Measurements from ENCODE around the gene AMER3.
A peak's percentile ranks its signal among the peaks of the same experiment; 100 is the strongest.

AMER3 gene

DNA sequence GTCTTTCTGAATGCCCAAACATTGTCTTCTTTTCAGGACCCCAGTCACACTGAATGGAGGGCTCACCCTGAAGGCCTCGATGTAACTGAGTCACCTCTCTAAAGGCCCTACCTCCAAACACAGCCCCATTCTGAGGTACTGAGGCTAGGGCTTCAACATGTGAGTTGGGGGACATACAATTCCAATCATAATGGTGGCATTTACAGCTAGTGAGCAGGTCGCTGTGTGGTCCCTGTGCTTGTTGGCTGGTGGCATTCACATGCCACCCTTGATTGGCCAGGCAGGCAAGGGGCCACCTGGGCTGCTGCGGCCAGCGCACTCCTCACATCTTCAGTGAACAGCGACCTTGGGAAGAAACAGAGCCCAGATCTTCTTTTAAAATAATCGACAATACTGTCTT, 30.7 kb downstream of the AMER3 start:
- no peak for DNase-seq

DNA sequence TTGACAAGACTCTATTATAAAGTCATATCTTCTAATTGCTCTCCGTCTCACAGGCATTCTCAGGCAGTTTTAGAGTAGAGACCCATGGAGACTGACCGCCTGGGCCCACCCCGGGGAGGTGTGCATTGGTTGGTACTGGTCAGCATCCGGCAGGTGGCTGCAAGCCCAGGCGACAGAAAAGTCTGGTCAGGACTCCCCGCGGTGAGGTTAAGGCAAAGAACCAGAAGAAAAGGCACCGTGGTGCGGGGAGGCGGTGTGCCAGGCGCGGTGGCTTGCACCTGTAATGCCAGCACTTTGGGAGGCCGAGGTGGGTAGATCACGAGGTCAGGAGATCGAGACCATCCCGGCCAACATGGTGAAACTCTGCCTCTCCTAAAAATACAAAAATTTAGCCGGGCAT, 32.5 kb downstream of the AMER3 start:
- DNase-seq: no peak

DNA sequence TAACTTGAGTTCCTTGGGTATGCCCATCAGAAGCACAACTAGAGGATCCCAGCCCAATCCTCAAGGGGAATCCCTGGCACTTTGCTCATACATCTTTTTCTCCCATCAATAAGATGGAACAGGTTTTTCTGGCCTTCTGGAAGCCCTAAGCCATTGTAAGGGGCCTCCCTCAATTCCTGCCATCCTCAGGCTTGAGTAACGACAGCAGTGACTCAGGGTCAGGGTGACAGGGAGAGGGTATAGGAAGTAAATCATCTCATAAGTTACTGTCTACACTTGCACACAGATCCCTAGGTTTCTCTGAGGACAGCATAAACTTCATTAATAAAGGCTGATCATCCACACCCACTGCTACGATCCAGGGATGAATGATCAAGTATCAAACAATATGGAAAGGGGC, 35.0 kb downstream of the AMER3 start:
- no peak for DNase-seq

DNA sequence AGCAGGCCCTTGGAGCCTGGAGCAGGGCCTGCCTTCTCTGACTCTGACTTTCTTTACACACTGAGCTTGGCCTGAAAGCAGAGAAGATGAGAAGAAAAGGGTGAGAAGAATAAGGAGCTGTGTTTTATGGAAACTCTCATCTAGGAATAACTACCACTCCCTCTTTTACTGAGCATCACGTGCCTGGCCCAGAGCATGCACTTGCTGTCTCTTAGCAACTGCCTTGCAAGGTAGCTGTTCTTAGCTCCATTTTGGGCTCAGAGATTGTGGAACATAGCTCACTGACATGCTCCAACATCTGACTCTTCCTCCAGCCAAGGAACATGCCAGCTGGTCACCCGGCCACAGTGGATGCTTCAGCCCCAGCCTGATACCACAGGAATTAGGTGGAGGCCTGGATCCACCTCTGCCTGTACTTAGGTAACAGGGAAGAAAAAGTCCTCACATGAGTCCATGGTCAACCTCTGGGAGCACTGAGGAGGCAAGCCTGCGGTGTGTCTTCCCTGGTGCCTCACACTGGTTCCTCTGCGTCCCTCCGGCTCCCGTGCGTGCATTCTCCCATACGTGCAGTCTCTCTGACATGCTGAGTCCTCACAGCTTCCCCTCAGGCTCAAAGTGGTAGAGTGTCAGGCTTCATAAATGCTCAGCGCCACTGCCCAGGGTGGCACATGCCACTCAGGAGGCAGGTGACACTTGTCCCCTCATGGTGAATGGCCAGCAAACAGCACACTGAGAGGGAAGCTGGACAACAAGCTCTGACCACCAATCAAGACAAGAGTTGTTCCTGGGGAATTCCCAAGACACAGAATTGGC, 35.7 kb downstream of the AMER3 start:
- no peak for DNase-seq

DNA sequence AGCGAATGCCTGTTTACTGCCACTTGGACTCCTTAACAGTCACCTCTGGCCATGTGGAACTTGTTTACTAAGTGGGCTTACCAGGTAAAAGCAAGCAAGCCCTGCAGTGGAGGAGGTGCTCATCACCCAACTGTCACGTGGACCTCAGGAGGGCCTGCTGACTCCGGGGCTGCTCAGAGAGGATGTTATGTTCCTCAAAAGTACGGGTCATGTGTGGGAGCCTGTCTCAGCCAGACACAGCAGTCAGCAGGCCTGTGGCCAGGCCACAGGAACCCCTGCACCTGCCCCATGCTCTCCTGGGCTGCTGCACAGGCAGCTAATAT, 36.2 kb downstream of the AMER3 start:
- DNase-seq: no peak

DNA sequence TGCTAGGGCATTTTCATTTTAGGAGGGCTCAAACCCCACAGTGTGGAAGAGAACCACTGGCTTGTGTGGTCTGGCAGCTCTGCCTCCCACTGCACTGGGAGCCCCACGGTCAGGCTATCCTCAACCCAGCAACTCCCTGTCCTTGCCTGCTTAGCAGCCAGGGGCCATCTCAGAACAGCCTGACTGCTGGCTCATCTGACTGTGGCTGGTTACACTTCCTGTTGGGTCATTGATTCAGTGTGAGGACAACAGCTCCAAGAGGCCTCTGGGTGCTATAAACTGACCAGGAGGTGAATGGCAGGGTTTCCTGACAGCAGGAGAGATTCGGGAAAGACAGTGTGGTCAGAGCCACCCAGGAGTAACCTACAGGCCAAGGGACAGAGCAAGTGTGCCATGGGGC, 40.1 kb downstream of the AMER3 start:
- DNase-seq: no peak

DNA sequence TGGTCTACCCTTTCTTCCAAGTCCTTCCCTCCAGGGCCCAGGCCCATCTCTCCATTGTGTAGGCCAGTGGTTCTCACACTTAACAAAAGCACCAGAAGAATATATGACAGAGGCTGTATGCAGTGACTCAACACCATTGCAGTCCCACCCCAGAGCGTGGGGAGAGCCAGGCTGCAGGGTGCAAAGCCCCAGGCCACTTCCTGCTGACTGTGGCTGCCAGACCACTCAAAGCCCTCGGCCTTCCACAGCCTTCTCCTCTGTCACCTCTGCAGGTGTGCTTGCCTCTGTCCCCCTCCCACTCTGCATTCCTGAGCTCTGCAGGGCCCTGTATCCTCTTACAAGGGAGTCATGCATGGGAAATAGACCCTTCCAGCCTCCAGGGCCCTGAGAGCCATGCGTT, 41.0 kb downstream of the AMER3 start:
- DNase-seq: peak in 1 of 2 donors; percentile 11

DNA sequence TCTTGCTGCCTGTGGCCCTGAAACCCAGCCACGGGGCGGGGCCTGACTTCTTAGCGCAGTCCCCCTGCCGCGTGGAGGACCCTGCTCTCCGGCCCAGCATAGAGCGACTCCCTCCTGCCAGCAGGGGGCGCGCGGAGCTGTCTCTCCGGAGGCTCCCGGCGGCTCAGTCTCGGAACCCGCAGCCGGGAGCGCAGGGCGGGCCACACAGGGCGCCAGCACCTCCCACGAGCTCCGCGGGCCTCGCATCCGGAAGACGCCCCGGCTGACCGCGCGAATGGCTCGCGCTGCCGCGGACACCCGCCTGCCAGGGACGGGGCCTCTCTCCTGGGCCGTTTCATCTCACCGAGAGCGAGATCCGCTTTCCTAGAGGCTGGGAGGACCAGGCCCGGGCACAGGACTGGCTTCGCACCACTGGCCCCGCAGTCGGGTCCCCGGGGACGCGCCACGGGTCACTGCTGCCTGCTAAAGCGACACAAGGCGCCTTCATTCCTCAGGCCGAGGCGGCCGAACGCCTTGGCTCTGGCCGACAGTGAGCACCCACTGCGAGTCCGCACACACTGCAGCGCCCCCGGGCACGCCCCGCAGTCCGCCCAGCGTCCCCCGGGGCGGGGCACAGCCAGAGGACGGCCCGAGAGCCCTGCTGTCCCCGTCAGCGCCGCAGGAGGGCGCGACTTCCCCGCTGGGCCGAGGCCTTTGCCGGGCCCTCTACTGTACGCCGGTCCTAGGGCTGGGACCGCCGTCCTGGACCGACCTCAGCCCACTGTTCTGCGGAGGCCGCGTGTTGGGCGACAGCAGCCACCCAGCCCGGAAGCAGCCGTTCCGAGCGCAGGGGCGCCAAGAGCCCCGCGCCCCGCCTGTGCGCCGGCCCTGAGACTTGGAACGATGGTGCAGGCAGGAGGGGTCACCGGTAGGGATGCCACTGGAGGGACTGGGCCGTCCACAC, 42.4 kb downstream of the AMER3 start:
- peak; percentile 88 to 91 for DNase-seq

DNA sequence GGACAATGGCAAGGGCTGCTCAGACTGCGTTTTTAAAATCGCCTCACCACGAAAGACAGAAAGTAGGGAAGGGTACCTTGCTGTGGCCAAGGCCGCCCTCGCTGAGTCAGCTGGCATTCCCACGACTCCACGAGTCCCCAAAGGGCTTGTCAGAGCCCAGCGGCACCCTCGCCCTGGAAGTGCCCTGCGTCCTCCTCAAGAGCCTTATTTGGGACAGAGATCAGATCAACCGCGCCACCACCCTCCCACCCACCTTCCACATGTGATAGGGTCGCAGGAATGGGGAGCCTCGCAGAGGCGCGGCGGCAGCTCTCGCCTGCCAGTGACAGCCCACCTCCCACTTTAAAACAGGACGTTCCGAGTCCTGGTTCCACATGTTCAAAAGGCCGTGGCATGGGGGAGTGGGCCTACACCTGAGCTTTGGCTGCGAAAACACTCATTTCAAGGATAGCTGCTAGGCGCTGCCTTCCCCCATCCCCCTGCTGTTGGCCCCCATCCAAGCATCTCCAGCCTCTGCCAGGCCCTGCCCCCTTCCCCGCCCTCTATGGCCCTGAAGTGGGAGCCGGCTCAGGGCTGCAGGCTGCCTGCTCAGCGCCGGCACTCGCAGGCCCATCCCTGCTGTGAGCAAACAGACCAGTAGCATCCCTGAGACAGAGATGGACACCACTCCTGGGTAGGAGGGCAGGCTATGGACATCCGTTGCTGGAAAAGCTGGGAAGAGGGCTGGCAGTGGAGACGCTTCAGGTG, 43.3 kb downstream of the AMER3 start:
- no peak for DNase-seq

DNA sequence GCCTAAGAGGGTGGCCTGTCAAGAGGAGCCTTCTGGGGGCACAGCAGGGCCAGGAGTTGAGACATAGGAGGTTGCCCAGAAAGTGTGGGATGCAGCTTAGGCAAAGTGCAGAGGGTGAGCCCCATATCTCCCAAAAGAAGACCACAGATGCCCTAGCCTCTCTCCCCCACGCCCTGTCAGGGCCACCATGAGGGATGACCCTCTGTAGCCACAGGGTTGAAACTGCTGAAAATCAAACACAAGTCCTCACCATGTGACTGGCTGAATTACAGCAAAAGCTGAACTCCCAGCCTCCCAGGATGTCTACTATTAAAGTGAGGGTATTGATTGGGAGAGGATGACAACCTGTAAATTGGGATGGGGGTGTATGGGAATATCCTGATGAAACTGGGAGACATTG, 44.0 kb downstream of the AMER3 start:
- DNase-seq: no peak

DNA sequence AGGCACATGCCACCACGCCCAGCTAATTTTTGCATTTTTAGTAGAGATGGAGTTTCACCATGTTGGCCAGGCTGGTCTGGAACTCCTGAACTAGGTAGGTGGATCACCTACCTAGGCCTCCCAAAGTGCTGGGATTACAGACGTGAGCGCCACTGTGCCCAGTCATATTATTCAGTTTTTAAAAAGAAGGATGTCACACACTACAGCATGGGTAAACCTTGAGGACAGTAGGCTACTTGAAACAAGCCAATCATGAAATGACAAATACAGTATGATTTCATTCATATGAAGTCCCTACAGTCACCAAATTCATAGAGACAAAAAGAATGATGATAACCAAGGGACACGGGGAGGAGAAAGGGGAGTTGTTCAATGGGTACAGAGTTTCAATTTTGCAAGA, 50.3 kb downstream of the AMER3 start:
- no peak for DNase-seq

DNA sequence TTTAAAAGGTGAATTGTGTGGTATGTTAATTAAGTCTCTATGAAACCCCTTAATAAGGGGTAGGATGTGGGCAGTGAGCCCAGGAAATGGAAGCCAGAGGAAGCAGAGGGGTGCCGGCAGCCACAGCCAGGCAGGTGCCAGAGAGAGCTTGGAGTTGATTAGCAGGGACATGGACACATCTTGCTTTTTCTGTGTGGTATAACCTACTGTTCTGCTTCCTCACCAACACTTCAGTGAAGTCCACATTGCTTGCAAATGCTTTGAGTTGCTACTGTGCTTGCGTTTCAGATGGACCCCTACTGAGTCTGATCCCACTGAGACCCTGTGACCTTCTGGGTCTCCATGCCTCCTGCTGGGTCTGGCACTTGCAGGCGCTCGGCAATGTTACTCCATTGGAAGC, 51.0 kb downstream of the AMER3 start:
- DNase-seq: no peak

DNA sequence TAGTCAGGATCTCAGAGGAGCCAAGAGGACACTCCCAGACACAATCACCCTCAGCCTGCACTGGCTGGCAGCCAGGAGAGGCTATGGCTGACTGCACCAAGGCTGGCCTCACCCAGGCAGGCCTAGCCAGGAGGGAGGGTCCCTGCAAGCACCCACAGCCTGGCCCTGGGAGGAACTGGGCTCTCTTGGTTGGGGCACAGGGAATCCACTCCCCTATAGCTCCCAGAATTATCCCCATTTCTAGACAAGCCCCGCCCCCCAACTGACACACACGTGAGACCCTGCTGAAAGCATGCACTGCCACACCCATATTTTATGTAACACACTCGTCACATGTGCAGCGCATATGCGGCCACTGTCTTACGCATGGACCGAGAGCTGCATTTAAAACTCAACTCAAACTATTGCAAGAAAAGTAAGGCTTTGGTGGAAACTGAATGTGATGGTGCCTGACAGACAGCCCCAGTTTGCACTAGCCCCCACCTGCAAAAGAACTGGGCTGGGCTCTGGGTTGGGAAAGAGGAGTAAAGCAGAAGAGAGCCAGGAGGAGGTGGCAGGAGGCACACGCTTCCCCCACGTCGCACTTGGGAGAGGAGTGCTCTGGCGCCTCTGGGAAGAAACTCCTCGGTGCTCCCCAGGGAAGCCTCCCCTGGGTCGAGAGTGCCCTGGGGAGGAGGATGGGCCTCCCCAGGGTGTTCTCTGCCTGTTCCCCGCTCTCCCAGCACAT, 52.5 kb downstream of the AMER3 start:
- no peak for DNase-seq

DNA sequence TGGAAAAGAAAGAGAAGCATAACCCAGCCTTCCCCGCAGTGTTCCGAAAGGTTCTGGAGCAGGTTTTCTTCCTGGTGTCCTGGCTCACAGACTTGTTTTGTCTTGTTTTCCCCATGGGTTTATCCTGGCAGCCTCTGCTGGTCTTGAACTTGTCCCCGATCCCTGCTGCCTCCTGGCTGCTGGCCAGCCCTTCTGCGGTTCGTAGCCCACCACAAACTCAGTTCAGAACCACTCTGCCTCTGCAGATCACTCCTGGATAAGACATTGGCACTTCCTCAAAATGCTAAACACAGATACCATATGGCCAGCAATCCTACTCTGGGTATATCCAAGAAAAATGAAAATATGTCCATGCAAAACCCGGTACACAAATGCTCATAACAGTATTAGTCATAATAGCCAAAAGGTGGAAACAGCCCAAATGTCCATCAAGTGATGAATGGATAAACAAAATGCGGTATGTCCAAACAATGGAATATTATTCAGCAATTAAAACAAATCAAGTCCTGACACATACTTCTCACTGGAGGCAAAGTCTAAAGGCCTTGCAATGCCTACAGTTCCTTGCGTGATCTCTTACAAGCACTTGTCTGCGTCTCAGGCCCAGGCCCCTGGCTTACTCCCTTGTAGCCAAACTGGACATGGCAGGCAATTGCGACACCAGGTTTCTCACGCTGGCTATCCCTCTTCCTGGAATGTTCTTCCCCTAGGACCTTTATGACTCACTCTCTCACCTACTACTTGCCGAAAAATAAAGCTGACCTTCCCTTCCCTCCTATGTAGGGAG, 53.3 kb downstream of the AMER3 start:
- DNase-seq: no peak

DNA sequence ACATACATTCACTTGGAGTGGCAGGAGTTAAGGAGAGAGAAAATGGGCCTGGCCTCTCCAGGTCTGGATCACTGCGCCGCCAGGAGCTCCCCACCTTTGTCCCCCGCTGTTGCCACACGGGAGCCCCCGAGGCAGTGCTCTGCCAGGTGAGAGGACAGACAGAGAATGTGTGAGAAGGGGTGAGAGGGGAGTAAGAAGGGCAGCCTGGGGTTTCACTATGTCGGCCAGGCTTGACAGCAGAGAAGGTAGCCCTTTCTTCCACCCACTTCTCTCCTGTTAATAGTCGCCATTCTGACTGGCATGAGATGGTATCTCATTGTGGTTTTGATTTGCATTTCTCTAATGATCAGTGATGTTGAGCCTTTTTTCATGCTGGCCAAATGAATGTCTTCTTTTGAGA, 55.1 kb downstream of the AMER3 start:
- DNase-seq: no peak

DNA sequence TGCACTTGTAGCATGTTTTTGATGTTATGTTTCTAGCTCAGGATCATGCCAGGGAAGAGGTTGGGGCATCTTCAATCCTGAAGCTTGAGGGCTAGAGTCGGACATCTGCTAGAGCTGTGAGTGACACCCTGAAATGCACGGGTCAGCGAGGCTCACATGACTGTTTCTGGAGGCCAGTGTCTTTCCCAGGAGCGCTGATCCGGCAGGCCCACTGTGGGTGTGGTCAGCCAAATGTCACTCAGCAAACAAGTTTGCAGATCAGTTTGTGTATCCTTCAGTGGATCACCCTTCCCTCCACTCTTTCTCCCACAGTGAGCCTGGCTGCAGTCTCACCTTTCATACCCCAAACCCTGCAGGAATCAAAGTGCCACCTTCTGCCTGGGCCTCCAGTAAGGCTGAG, 58.4 kb downstream of the AMER3 start:
- no peak for DNase-seq

DNA sequence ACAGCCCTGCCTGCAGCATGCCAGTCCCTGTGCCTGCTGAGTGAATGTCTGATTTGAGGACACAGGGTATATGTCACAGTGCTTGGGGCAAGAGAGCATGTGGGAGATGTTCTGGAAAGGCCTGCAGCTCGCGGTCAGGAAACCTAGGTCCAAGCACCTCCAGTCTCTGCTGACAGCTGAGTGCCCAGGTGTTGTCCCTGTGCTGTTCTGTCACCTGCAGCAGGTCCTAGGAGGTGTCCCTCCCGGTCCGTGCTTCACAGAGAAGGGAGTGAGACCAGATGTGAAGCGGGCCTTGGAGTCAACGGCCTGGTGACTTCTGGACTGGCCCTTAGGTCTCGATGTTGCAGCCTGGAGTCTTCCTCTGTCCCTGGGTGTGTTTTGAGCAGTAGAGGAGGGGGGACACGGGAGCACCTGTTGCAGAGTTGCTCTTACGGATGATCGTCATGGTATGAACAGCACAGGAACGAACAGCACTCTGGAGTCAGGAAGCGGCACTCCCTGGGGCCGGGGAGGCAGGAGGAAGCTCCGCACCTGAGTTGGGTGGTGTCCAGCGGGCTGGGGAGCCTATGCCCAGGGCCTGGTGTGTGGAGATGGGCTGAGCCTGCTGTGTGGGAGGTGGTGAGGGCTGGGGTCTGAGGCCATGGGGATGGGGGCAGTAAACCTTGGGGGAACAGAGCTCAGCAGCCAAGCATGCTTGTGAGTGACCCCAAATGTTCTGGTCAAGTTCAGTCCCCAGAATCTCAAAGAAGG, 59.8 kb downstream of the AMER3 start:
- no peak for DNase-seq
